GM19395 (cell line): ENCODE results near the gene SH3RF3.

Experiments used
- ATAC-seq: cut with Tn5 transposase; IDR thresholded peaks from one replicate; pipeline ENCODE4 v1.9.1; 2021; ENCODE audit warnings: mild to moderate bottlenecking, moderate library complexity; ENCODE audit not compliant: unreplicated experiment

SH3RF3 gene

DNA sequence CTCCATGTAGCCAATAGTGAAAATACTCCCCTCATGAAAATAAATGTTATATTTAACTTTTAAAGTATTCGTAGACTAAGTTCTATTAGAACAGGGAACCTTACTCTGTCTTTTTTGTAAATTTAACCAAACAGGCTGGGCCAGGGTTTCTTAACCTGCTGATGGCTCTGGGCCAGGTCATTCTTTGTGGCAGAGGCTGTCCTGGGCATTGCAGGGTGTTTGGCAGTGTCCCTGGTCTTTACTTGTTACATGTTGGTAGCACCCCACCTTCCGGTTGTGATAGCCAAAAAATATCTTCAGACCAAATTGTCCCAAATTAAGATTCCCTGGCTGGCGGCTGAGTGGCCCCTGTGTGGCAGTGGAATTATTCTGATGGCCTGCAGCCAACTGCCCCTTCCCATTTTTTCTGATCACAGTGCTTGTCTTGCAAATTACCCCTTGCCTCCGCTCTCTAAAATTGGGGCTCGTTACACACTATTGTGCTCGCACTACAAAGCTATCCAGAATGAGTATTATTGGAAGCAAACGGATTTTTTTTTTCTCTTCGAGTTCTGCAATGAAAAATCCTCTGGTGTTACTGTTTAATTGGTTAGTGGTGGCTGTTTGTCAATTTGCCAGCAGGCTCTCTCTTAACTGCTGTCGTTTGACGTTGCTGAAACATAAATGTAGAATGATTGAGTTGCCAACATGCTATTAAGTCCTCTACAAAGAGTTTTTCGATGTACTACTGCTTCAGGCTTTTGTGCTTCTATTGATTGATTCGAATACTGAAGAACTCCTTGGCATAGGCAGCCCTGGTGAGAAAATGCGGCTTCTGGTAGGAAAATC is 216.9 kb downstream of the SH3RF3 start:
- ATAC-seq: no peak

GRCh38 chr2:109346601-109347228 is 217.7 kb downstream of the SH3RF3 start:
- no peak for ATAC-seq

GRCh38 chr2:109347626-109348025 is 218.6 kb downstream of the SH3RF3 start:
- no peak for ATAC-seq

DNA sequence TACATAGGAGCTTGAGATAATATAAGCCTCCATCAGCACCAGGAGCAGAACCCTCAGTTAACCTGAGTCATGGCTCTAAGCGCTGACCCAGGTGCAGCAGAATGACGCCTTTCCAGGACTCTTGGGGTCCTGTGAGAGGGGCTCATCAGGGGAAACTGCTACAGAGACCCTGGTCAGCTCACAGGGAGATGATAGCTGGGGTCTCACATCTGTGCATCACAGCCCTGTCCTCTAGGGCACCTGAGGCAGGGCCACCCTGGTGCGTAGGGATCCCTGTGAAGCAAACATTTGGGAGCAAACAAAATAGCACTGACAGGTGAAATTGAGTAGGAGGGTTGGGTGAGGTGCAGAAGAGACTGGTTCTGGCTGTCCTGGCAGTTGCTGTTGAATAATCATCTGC is 219.2 kb downstream of the SH3RF3 start:
- ATAC-seq: no peak

DNA sequence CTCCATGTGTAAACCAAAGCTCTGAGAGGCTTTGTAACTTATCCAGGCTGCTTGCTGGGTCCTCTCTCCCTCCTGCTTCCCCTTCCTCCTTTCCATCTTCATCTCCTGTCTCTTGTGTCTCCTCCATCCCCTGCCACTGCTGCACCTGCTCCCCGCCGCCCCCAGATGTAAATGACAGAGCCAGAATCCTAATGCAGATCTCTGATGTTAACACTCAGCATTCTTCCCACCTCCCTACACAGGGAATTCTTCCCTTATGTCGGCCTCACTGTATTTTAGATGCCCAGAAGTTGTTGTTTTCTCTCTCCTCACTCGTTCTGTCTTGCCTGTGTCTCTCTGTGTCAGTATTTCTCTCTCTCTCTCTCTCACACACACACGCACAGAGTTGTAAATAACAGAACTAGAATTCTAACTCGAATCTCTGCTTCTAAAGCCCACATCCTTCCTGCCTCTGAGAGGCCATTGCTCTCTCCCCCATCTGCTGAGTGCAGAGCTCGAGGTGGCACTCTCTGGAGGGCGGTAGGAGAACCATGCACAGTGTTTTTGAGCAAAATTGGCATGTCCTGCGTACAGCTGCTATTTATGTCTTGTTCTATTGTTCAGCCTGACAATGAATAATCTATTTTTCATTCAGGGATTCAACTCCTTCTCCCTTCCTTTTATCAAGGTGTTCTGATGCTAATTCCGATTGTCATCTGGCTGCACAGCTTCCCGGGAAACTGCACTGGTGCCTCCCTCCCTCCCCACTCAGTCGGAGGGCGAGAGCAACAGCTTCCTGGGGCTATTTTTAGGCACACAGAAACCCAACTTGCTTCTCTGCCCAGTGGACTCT is 219.9 kb downstream of the SH3RF3 start:
- peak; percentile 83 for ATAC-seq

DNA sequence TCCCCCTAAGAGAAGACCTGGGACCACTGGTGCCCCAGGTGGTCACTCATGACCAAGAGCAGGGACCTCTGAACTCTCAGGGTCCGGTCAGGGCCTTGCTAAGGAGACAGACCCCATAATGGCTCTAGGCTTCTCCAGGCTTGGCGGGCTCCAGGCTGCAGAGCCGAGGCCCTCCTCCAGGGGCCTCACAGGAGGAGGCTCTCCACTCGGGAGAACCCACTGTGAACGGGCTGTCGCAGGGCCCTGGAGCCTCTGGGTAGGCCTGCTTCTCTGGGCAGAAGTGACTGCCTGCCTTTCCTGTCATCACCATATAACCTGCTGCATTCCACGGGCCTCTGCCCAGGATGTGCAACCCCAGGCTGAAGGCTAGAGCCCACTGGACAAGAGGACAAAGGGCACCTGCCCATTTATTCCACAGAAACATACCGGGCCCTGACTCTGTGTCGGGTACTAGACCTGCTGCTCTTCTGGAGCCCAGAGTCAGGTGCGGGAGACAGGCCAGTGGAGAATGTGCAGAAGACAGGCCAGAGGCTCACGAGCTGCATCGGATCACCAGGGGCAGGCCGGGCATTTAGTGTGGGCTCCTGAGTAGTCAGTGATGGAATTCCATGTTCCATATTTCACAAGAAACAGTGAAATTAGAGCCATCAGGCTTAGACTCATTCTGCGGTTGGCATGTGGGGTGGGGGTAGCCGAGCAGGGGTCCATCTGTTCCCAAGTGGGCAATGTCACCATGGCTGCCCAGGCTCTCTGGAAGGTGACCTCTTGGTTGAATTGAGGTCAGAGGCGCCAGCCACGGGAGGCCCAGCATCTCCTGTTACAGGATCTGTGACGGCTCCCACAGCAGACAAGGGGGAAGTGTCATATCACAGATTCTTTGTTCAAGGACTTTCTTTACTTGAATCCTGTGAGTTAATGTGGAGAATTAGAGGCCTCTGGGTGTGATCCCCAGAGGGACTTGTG is 220.8 kb downstream of the SH3RF3 start:
- no peak for ATAC-seq

DNA sequence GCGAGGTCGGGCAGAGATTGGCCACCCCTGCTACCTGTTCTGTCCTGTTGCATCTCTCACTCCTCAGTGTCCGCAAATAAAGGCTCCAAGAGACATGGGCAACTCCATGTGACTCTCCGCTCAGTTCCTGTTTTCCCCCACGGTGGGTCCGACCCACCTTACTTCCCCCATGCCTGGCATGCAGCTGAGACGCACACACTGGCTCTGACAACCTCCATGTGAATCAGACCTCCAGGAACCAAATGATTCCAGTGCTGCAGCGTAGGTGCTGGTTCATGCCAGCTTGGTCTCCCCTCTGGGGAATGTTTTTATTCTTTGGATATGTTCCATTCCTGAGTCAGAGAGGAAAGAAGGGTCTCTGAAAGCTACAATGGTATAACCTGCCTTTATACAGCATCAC is 221.5 kb downstream of the SH3RF3 start:
- no peak for ATAC-seq

DNA sequence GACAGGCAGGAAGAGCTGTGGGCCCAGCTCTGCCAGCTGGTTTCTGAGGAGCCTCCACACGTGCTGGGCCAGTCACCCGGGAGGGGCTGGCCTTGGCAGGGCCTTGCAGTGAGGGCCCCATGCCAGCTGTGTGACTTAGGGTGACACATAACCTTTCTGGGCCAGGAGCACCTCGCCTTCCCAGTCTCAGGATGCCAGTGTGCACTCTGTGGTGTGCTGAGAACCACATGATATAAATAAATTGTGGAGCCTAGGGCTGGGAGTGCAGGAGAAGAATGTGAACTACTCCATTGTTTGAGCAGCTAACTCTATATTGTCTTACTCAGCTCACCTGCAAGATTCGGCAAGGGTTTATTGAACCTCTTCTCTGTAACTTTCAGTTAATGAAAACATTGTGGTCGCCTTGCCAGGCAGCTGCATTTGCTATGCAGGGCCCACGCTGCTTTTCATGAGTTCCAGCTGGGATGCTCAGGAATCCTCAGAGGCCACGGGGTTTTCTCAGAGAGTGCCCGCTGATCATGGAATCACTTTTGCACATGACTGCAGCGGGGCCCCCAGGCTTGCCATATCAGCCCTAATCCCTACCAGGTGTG is 222.3 kb downstream of the SH3RF3 start:
- no peak for ATAC-seq

DNA sequence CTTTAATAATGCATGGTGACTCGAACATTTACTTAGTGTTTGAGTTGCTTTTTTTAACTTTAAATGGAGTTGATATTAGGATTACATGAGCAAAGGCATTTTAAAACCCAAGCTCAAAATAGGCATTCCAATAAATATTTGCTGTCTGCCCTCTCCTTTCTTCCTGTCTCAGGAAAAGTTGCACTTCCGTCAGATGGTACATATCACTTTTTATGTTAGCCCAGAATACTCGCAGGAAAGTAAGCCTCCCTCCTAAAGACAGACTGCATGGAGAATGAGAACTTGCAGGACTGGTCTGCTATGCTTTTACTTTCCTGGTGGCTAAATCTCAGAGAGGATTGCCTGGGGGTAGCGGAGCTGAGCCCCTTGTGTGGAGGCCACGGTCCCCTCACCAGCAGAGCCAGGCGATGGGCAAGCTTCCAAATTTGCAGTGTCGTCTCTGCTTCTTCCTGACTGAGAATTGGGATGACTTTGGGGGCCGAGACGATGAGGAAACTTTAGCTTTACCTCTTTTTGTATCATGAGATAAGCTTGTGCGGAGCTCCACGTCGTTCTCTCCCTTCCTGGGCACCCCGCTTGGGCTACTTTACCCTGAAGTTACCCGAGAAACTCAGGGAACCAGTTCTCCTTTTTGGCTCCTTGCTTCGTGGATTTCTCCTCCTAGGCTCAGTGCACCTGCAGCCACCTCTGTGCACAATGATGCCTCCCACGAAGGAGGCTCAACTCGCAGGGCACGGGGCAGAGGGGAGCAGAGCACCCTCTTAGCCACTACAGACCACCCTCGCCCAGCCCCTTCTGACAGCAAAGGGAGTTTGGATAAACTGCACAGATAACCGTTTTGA is 223.3 kb downstream of the SH3RF3 start:
- no peak for ATAC-seq

DNA sequence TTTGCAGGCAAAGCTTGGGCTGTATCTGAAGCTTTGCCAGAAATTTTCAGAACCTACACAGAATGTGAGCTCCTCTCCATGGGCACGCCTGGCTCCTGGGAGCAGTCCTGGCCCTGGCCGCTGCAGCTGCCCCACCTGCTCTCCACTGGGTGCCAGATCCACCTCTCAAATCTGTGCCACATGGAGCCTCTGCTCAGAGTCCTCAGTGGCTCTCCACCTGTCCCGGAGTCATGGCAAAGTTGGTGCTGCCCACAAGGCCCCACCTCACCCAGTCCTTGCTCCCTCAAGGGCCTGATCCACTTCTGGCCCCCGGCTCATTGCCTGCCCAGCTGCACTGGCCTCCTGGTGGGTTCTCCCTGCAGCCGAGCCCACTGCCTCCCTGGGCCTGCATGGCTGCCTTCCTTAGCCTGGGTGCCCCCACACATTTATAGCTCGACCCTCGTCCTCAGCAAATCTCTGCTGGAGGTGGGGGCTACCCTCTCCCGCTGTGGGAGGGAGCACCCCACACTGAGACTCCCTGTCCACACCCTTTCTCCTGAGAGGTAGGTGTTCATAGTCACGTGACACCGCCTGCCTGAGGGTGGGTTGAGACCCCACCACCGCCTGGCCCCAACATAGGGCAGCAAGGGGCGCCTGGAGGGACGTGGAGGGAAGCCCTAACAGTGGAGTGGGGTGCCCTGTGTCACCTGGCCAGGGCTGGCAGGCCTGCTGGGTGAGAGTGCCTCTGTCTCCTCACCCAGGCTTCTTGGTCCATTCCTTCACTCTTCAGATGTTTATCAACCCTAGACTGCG is 224.1 kb downstream of the SH3RF3 start:
- no peak for ATAC-seq

GRCh38 chr2:109353806-109354745 is 225.1 kb downstream of the SH3RF3 start:
- ATAC-seq: no peak

DNA sequence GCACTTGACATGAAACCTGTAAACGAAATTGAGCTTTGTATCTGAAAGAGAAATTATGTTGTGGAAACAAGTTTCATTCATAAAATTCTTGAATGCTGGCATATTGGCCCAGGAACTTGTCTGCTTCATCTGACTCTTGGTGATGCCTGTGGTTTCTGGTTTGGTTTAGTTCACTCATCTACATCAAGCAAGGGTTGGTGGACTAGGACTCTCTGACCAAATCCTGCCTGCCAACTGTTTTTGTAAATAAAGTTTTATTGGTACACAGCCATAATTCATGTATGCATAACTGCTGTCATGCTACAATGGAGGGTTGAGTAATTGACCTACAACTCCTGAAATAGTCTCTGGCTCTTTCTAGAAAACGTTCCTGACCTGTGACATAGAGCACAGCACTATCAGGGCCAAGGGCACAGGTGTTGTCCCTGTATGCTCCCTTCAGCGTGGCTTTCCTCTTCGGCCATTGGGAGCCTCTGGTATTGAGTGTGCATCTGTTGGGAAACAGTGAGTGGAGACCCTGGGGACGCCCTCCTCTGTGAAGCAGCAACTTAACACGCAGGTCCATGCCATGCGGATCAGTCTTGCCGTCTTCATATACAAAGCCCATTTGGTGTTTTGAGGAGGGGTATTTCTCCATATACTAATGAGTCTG is 226.3 kb downstream of the SH3RF3 start:
- no peak for ATAC-seq

DNA sequence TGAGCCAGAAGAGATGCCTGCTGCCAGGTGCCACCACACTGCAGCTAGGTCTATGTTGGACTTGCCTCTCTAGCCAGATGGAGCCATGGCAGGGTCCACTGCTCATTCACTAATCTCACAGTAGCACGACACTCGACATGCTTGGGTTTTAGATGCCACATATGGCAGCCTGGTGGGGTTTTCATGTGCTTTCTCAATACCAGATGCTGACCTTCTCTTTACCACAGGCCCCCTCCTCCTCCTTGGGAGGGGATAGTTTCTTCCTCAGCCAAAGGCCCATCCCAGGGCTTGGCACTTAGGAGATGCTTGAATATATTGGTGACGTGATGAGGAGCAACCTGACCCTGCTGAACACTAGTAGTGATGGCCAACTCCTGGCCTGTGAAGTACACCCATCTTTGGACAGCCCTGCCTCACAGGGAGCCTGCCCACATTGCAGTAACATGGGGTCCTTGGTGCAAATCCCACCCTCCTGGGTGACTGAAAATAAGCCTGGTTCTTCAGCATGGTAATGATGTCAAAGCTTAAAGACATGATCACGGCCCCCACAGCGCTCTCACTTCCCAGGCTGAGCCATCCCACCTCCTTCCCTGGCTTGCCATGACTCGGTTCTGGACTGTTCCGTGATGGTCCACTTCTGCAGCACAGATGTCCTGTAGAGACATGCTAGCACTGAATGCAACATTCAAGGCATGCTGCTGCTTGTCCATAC is 227.5 kb downstream of the SH3RF3 start:
- no peak for ATAC-seq

- ATAC-seq: no peak
Observed at GRCh38 chr2:109364217-109364616, 235.2 kb downstream of the SH3RF3 start.

DNA sequence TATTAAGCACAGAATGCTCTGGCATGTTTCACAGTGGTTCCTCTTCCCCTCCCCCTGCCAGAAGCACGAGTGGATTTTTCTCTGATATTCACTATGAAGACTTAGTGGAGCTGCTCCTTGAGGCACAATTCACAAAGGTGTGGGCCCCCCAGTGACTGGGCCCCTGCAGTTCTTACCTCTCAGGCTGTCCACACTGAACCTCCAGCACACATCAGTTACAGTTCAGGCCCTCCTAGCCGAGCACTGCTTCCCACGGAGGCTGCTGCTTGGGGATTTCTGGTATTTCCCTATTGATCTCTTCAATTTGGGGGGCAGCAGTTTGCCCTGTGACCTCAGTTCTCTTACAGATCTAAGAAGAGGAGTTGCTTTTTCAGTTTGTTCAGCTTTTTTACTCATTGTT is 236.1 kb downstream of the SH3RF3 start:
- ATAC-seq: no peak

GRCh38 chr2:109367683-109368082 is 238.7 kb downstream of the SH3RF3 start:
- no peak for ATAC-seq
